ENCODE measurements around the gene INPP5B. TPM values are rescaled to one million over a fixed set of nuclear protein-coding genes. Genes with fewer than 3 reads are reported as not detected.
A peak's percentile ranks its signal among the peaks of the same experiment; 100 is the strongest.

INPP5B gene
- total RNA-seq, 1 donor from 2014 or later = 8.7 TPM

- ATAC-seq (ENCODE audit: poor library complexity) (peak; percentile 13), DNase-seq (no peak)
- intact Hi-C loops (cut with DNase I) = loop anchor here (2.0 to 10.0 kb wide), 2 partner anchors 50 to 164 kb away; partner anchors contain the start of genes CDCA8 and YRDC
Observed at GRCh38 chr1:37858931-37859506, 87.8 kb downstream of the INPP5B start.

DNA sequence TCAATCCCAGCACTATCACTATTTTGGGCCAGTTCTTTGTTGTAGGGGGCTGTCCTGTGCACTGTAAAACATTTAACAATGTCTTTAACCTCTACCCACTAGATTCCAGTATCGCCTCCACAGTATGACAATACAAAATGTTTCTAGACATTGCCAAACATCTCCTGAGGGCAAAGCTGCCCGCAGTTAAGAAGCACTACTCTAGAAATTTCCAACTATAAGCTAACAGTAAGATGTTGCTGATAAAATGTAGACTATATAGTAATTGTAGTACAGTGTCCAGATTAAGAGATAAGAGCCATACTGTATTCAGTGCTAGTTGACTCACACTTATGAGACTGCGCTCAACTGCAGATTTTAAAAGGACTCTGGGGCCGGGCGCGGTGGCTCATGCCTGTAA, 92.4 kb downstream of the INPP5B start:
- ATAC-seq (ENCODE audit: poor library complexity) (no peak), DNase-seq (no peak)
- intact Hi-C loops (cut with DNase I) = loop anchor here (10.0 kb wide), 1 partner anchor 160 kb away; the partner anchor contains the start of gene CDCA8

GRCh38 chr1:37853157-37853556, 93.7 kb downstream of the INPP5B start:
- intact Hi-C loops (cut with DNase I) = loop anchor here (10.0 kb wide), 1 partner anchor 158 kb away; the partner anchor contains the start of gene CDCA8
- no peak for DNase-seq
- no peak for ATAC-seq (ENCODE audit: poor library complexity)

GRCh38 chr1:37851782-37852210, 95.1 kb downstream of the INPP5B start:
- intact Hi-C loops (cut with DNase I) = loop anchor here (10.0 kb wide), 1 partner anchor 157 kb away; the partner anchor contains the start of gene CDCA8
- DNase-seq = no peak
- peak; percentile 57 for ATAC-seq (ENCODE audit: poor library complexity)

- no peak for ATAC-seq (ENCODE audit: poor library complexity)
- no peak for DNase-seq
- intact Hi-C loops (cut with DNase I) = loop anchor here (10.0 kb wide), 1 partner anchor 156 kb away; the partner anchor contains the start of gene CDCA8
Observed at GRCh38 chr1:37851262-37851661, 95.6 kb downstream of the INPP5B start.

DNA sequence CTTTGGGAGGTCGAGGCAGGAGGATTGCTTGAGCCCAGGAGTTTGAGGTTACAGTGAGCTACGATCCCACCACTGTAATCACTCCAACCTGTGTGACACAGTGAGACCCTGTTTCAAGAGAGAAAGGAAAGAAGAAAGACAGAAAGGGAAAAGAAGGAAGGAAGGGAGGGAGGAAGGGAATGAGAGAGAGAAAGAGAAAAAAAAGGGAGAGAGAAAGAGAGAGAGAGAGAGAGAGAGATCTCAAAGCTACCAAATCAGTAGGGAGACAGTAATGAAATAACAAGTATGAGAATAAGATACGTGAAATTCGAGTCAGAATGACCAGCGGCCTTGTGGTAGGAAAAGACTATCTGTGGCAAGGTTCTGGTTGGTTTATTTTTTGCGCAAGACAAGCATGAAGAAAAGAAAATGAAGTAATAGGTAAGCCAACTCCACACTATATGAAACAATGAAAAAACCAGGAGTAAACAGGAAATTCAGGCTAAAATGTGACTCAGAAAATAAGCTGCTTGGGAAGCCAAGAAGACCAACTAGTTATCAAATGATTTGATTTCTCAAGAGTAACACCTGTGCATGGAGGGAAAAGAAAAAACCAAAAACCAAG, 96.4 kb downstream of the INPP5B start:
- ATAC-seq (ENCODE audit: poor library complexity) (no peak), DNase-seq (no peak)
- intact Hi-C loops (cut with DNase I) = loop anchor here (10.0 kb wide), 1 partner anchor 156 kb away; the partner anchor contains the start of gene CDCA8

DNA sequence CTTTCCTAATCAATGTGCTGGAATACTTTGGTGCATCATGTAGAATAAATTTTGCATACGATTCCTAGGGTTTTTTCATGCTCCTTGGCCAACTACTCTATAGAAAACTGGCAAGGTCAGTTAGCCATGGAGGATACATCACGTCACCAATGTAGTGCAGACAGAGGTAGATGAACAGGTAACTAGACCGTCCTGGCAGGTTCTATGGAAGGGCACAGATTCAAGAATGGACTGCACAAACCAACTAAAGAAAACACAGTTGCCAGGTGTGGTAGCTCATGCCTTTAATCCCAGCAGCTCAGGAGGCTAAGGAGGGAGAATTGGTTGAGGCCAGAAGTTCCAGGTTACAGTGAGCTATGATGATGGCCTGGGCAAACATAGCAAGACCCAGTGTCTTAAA, 97.4 kb downstream of the INPP5B start:
- intact Hi-C loops (cut with DNase I) = no loop called here
- DNase-seq = no peak
- ATAC-seq (ENCODE audit: poor library complexity) = no peak

DNA sequence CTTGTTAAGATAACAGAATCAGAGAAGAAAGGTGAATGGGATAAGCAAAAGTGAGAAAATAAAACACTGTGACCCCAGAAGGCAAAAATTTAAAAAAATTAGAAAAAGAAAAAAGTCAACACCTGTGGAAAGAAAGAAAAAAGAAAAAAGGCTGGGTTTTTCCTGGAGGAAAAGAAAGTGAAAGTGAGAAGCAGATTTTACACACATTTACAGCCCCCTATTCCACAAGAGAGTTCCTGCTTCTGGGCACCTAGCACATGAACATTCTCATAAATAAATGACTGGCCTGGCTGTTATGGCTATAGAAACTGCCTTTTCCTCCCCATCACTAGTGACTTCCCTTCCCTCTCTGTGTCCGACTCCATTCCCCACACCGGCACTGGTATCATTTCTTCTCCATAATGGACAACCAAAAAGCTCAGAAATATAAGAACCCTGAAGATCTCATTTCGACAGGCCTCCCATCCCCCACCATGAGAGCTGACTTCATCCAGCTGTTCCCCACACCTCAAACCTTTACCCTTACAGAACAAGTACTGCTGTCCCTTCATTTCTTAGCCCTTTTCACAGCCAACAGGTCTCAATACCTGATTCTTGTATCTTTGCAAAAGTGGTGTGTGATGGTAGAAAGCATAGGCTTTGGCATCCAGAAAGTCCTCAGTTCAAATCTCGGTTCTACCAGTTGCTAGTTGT, 100.1 kb downstream of the INPP5B start:
- intact Hi-C loops (cut with DNase I) = no loop called here
- ATAC-seq (ENCODE audit: poor library complexity) (no peak), DNase-seq (no peak)

DNA sequence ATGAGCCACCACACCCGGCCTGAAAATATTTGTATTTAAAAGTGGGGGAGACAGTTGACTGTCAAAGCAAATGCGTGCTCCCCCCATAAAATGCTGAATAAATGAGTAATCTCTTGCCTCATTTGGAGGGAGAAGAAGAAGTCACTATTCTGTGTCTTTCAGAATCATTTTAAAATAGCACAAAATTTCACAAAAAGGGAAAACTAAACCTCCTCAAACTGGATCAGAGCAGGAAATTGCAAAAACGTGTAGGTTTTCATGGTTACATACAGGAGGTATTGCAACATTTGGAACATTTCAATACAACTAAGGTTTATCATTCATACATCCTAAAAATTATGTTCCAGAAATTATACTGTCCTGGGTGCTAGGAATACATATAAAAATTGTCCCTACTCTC, 101.1 kb downstream of the INPP5B start:
- ATAC-seq (ENCODE audit: poor library complexity) (no peak), DNase-seq (no peak)
- intact Hi-C loops (cut with DNase I) = no loop called here

- ATAC-seq (ENCODE audit: poor library complexity) (no peak), DNase-seq (no peak)
- intact Hi-C loops (cut with DNase I) = no loop called here
Observed at GRCh38 chr1:37845049-37845646, 101.7 kb downstream of the INPP5B start.

DNA sequence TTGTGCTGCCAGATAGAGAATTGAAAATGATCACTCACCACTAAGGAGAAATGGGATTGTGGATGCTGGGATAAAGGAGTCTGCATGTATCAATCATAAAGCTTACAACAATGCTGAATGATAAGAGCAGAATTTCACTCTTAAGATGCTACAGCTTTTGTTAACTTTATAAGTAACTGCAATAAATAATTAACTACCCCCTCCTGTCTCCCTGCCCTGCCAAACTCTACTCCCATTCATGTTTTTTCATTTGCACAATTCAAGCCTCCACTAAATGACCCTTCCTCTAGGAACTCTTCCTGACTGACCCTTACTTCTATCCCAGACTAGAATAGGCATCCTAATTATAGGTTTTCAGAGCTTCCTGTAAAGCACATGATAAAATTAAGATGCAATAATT, 102.3 kb downstream of the INPP5B start:
- intact Hi-C loops (cut with DNase I) = no loop called here
- no peak for ATAC-seq (ENCODE audit: poor library complexity)
- no peak for DNase-seq

DNA sequence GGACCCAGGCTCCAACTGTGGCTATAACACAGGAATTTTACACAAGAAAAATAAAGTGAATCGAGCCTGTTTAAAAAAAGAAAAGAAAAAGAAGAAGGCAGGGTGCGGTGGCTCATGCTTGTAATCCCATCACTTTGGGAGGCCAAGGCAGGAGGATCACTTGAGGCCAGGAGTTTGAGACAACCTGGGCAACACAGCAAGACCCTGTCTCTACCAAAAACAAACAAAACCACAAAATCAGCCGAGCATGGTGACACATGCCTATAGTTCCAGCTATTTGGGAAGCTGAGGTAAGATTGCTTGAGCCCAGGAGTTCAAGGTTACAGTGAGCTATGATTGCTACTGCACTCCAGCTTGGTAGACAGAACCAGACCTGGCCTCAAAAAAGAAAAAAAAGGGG, 105.2 kb downstream of the INPP5B start:
- ATAC-seq (ENCODE audit: poor library complexity) = no peak
- no peak for DNase-seq
- intact Hi-C loops (cut with DNase I) = no loop called here

- DNase-seq (no peak), ATAC-seq (ENCODE audit: poor library complexity) (no peak)
- intact Hi-C loops (cut with DNase I) = no loop called here
Observed at GRCh38 chr1:37840711-37841110, 106.1 kb downstream of the INPP5B start.

GRCh38 chr1:37839676-37840075, 107.2 kb downstream of the INPP5B start:
- intact Hi-C loops (cut with DNase I) = no loop called here
- ATAC-seq (ENCODE audit: poor library complexity) = peak; percentile 61
- DNase-seq = no peak

- ATAC-seq (ENCODE audit: poor library complexity) (no peak), DNase-seq (no peak)
- intact Hi-C loops (cut with DNase I) = no loop called here
Observed at GRCh38 chr1:37836788-37837187, 110.1 kb downstream of the INPP5B start.

- no peak for ATAC-seq (ENCODE audit: poor library complexity)
- intact Hi-C loops (cut with DNase I) = no loop called here
Observed at GRCh38 chr1:37831809-37832208, 115.0 kb downstream of the INPP5B start.

DNA sequence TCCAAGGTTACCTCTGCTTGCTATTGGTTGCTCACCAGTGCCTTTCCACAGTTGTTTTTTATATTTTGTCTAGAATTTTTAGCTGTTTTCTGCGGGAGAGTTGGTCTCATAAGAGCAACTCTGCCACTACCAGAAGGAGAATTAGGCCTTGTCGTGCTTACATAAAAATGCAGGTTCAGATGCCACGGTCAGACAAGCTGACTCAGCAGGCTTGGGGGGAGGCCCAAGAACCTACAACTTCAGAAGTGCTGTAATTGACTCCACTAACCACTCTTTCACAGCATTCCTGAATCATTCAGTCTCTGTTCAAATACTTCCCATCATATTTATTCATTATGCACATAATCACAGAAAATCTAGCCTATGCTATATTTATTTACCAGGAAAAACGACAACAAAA, 115.7 kb downstream of the INPP5B start:
- DNase-seq = no peak
- intact Hi-C loops (cut with DNase I) = no loop called here
- no peak for ATAC-seq (ENCODE audit: poor library complexity)

More at GRCh38 chr1:37831809-37832208, 115.0 kb downstream of the INPP5B start:
- DNase-seq = no peak

DNA sequence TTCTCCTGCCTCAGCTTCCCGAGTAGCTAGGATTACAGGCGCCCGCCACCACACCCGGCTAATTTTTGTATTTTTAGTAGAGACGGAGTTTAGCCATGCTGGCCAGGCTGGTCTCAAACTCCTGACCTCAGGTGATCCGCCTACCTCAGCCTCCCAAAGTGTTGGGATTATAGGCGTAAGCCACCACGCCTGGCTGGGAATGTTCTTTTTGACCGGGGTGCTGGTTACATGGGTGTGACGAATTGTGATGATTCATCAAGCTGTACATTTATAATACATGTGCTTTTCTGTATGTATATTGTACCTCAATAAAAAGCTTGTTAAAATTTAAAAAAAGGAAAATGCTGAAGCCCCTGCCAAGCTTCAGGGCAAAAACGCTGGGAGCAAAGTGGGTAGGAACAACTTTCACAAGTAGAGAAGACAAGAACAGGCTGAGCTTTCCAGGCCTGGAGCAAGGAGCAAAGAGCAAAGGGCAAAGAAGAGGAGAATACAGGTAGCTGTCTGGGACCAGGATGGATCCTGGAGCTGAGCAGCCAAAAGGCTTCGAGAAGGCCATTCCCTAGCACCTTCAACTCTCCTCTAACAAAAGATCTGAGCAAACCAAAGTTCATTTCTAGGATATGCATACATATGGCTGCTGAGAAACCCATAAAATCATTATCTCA, 118.3 kb downstream of the INPP5B start:
- DNase-seq (no peak), ATAC-seq (ENCODE audit: poor library complexity) (no peak)
- intact Hi-C loops (cut with DNase I) = no loop called here

GRCh38 chr1:37825506-37825905, 121.3 kb downstream of the INPP5B start:
- intact Hi-C loops (cut with DNase I) = no loop called here
- ATAC-seq (ENCODE audit: poor library complexity) (no peak), DNase-seq (no peak)

Measured in Right ventricle myocardium superior (tissue), 1 donor.